ENCODE results near the gene GDPD5. TPM values are rescaled to one million over a fixed set of nuclear protein-coding genes. Genes with fewer than 3 reads are reported as not detected.

The GDPD5 gene
- total RNA-seq, 2 donors from 2014 or later, result 26.8 to 54.2 TPM

GRCh38 chr11:75408957-75409219 lies 116.9 kb downstream of the GDPD5 start:
- peaks cover 81% of the 10 kb centered on the region for H3K36me3 Mint-ChIP-seq (ENCODE audit: low read depth)
- H3K27me3 Mint-ChIP-seq, result no peaks in the 10 kb centered on the region
- peaks cover 13% of the 10 kb centered on the region for H3K4me1 Mint-ChIP-seq
- no peak for ATAC-seq (replicated peaks)
- no peak overlapping the region for H3K27ac Mint-ChIP-seq
- H3K9me3 Mint-ChIP-seq, result no peaks in the 10 kb centered on the region
- no peak overlapping the region for H3K4me3 Mint-ChIP-seq

GRCh38 chr11:75406338-75406777 lies 119.4 kb downstream of the GDPD5 start:
- ATAC-seq (replicated peaks), result peak; percentile 24
- no peak overlapping the region for H3K4me3 Mint-ChIP-seq
- no peaks in the 10 kb centered on the region for H3K27me3 Mint-ChIP-seq
- peaks cover 36% of the 10 kb centered on the region for H3K4me1 Mint-ChIP-seq
- no peak overlapping the region for H3K27ac Mint-ChIP-seq
- no peaks in the 10 kb centered on the region for H3K9me3 Mint-ChIP-seq
- H3K36me3 Mint-ChIP-seq (ENCODE audit: low read depth), result peaks cover 81% of the 10 kb centered on the region

GRCh38 chr11:75403983-75404658 lies 121.6 kb downstream of the GDPD5 start:
- no peaks in the 10 kb centered on the region for H3K27me3 Mint-ChIP-seq
- H3K27ac Mint-ChIP-seq, result peak overlapping the region; percentile 98
- H3K9me3 Mint-ChIP-seq, result no peaks in the 10 kb centered on the region
- H3K4me1 Mint-ChIP-seq, result peaks cover 40% of the 10 kb centered on the region
- H3K36me3 Mint-ChIP-seq (ENCODE audit: low read depth), result peaks cover 98% of the 10 kb centered on the region
- ATAC-seq (replicated peaks), result no peak
- peak overlapping the region; percentile 100 for H3K4me3 Mint-ChIP-seq

- H3K4me3 Mint-ChIP-seq, result peak overlapping the region; percentile 100
- no peaks in the 10 kb centered on the region for H3K9me3 Mint-ChIP-seq
Observed at GRCh38 chr11:75403037-75403436, 122.7 kb downstream of the GDPD5 start.

GRCh38 chr11:75402002-75402773 lies 123.6 kb downstream of the GDPD5 start:
- ATAC-seq (replicated peaks), result no peak
- Mint-ChIP-seq H3K27ac (peak overlapping the region; percentile 98), H3K4me3 (peak overlapping the region; percentile 100), H3K9me3 (no peaks in the 10 kb centered on the region), H3K4me1 (peaks cover 36% of the 10 kb centered on the region), H3K36me3 (ENCODE audit: low read depth) (peaks cover 82% of the 10 kb centered on the region), H3K27me3 (no peaks in the 10 kb centered on the region)

More at GRCh38 chr11:75403037-75403436, 122.7 kb downstream of the GDPD5 start:
- Mint-ChIP-seq H3K27ac (peak overlapping the region; percentile 98), H3K4me1 (peaks cover 41% of the 10 kb centered on the region), H3K36me3 (ENCODE audit: low read depth) (peaks cover 90% of the 10 kb centered on the region), H3K27me3 (no peaks in the 10 kb centered on the region)
- ATAC-seq (replicated peaks), result no peak

GRCh38 chr11:75400146-75400865 lies 125.4 kb downstream of the GDPD5 start:
- Mint-ChIP-seq H3K4me1 (peaks cover 36% of the 10 kb centered on the region), H3K36me3 (ENCODE audit: low read depth) (peaks cover 63% of the 10 kb centered on the region), H3K27me3 (no peaks in the 10 kb centered on the region), H3K27ac (peak overlapping the region; percentile 98), H3K4me3 (peak overlapping the region; percentile 100), H3K9me3 (no peaks in the 10 kb centered on the region)
- peak; percentile 13 for ATAC-seq (replicated peaks)

- H3K36me3 Mint-ChIP-seq (ENCODE audit: low read depth), result peaks cover 55% of the 10 kb centered on the region
Observed at GRCh38 chr11:75399344-75400145, 126.2 kb downstream of the GDPD5 start, which contains the start of gene RPS3. TSS of gene RPS3 (plus strand) at chr11:75399518. CDS start at chr11:75399548, 30 bp downstream.

GRCh38 chr11:75398906-75399305 lies 126.8 kb downstream of the GDPD5 start:
- H3K4me1 Mint-ChIP-seq, result peaks cover 29% of the 10 kb centered on the region

More at GRCh38 chr11:75399344-75400145, 126.2 kb downstream of the GDPD5 start, which contains the start of gene RPS3:
- peaks cover 36% of the 10 kb centered on the region for H3K4me1 Mint-ChIP-seq
- H3K9me3 Mint-ChIP-seq, result no peaks in the 10 kb centered on the region
- H3K4me3 Mint-ChIP-seq, result peak within 1 kb of the TSS; percentile 100
- ATAC-seq (replicated peaks), result peak; percentile 96
- H3K27ac Mint-ChIP-seq, result peak within 1 kb of the TSS; percentile 98
- H3K27me3 Mint-ChIP-seq, result no peaks in the 10 kb centered on the region

GRCh38 chr11:75394085-75394840 lies 131.5 kb downstream of the GDPD5 start:
- H3K4me3 Mint-ChIP-seq, result no peak overlapping the region
- H3K27me3 Mint-ChIP-seq, result no peaks in the 10 kb centered on the region
- H3K36me3 Mint-ChIP-seq (ENCODE audit: low read depth), result peaks cover 3% of the 10 kb centered on the region
- no peaks in the 10 kb centered on the region for H3K9me3 Mint-ChIP-seq
- no peak overlapping the region for H3K27ac Mint-ChIP-seq
- peak; percentile 45 for ATAC-seq (replicated peaks)
- peaks cover 3% of the 10 kb centered on the region for H3K4me1 Mint-ChIP-seq

More at GRCh38 chr11:75398906-75399305, 126.8 kb downstream of the GDPD5 start:
- H3K27me3 Mint-ChIP-seq, result no peaks in the 10 kb centered on the region
- H3K27ac Mint-ChIP-seq, result peak overlapping the region; percentile 98
- ATAC-seq (replicated peaks), result peak; percentile 9
- peak overlapping the region; percentile 100 for H3K4me3 Mint-ChIP-seq
- H3K36me3 Mint-ChIP-seq (ENCODE audit: low read depth), result peaks cover 49% of the 10 kb centered on the region
- no peaks in the 10 kb centered on the region for H3K9me3 Mint-ChIP-seq

GRCh38 chr11:75389925-75390324 lies 135.8 kb downstream of the GDPD5 start:
- H3K36me3 Mint-ChIP-seq (ENCODE audit: low read depth), result no peaks in the 10 kb centered on the region
- no peaks in the 10 kb centered on the region for H3K9me3 Mint-ChIP-seq
- H3K4me3 Mint-ChIP-seq, result no peak overlapping the region
- no peak overlapping the region for H3K27ac Mint-ChIP-seq
- ATAC-seq (replicated peaks), result no peak
- no peaks in the 10 kb centered on the region for H3K4me1 Mint-ChIP-seq
- no peaks in the 10 kb centered on the region for H3K27me3 Mint-ChIP-seq

GRCh38 chr11:75389276-75389605 lies 136.5 kb downstream of the GDPD5 start:
- Mint-ChIP-seq H3K36me3 (ENCODE audit: low read depth) (no peaks in the 10 kb centered on the region), H3K9me3 (no peaks in the 10 kb centered on the region), H3K27ac (no peak overlapping the region), H3K4me3 (no peak overlapping the region), H3K27me3 (no peaks in the 10 kb centered on the region), H3K4me1 (peaks cover 4% of the 10 kb centered on the region)
- peak; percentile 30 for ATAC-seq (replicated peaks)

- Mint-ChIP-seq H3K4me3 (no peak overlapping the region), H3K9me3 (no peaks in the 10 kb centered on the region)
Observed at GRCh38 chr11:75388386-75389275, 137.1 kb downstream of the GDPD5 start.

More at GRCh38 chr11:75388386-75389275, 137.1 kb downstream of the GDPD5 start:
- H3K27ac Mint-ChIP-seq, result no peak overlapping the region
- H3K36me3 Mint-ChIP-seq (ENCODE audit: low read depth), result no peaks in the 10 kb centered on the region
- H3K4me1 Mint-ChIP-seq, result peaks cover 5% of the 10 kb centered on the region
- no peaks in the 10 kb centered on the region for H3K27me3 Mint-ChIP-seq
- peak; percentile 83 for ATAC-seq (replicated peaks)

Data from activated T-helper 17 cell treated with anti-CD3 and anti-CD28 coated beads, Interleukin-2, amount 50 U/mL, for 72 hours (primary cell).